ENCODE results near the gene ZBTB17. TPM values are rescaled to one million over a fixed set of nuclear protein-coding genes. Genes with fewer than 3 reads are reported as not detected.

Gene ZBTB17
- total and polyA plus RNA-seq, 4 donors: 28.0 to 47.1 (median 44.2) TPM

GRCh38 chr1:15966081-15966955 lies 9.6 kb downstream of the ZBTB17 start:
- H3K27ac ChIP-seq (ENCODE audit: low read depth in 1 of 2, low read length in 1 of 2): peak overlapping the region; percentile 12 to 81
- WGBS, 2 donors: 39 to 41% methylated on average over 18 of the region's 18 CpGs

GRCh38 chr1:15965228-15965767 lies 10.6 kb downstream of the ZBTB17 start:
- 40 to 43% methylated on average over 7 of the region's 7 CpGs for WGBS, 2 donors
- Histone ChIP-seq H3K27ac (ENCODE audit: low read depth in 1 of 2, low read length in 1 of 2) (no peak overlapping the region), H3K4me3 (no peak overlapping the region), H3K4me1 (ENCODE audit: control insufficient read depth in 5 of 5, insufficient read depth in 5 of 5, low read length in 5 of 5) (peaks cover 0 to 11% (median 0%) of the 10 kb centered on the region in 5 donors), H3K36me3 (ENCODE audit: control insufficient read depth in 4 of 4, insufficient read depth in 4 of 4, low read length in 4 of 4) (peaks cover 0 to 19% (median 11%) of the 10 kb centered on the region in 4 donors), H3K9me3 (ENCODE audit: control insufficient read depth in 4 of 4, insufficient read depth in 3 of 4, low read length in 3 of 4) (no peaks in the 10 kb centered on the region), H3K9ac (ENCODE audit: insufficient read depth in 1 of 2, low read length in 2 of 2) (no peak overlapping the region), H3K27me3 (ENCODE audit: control insufficient read depth in 3 of 3, insufficient read depth in 3 of 3, low read length in 2 of 3) (no peaks in the 10 kb centered on the region)
- ATAC-seq (ENCODE audit: insufficient read depth, low FRiP score) (no peak), DNase-seq (no peak)
- no peak for TF ChIP-seq CTCF (IDR thresholded peaks at IDR 0.05; ENCODE audit: control extremely low read depth, extremely low read depth)

More at GRCh38 chr1:15966081-15966955, 9.6 kb downstream of the ZBTB17 start:
- ATAC-seq (ENCODE audit: insufficient read depth, low FRiP score): peak; percentile 67
- H3K9ac ChIP-seq (ENCODE audit: insufficient read depth in 1 of 2, low read length in 2 of 2): no peak overlapping the region
- no peak for TF ChIP-seq CTCF (IDR thresholded peaks at IDR 0.05; ENCODE audit: control extremely low read depth, extremely low read depth)
- H3K27me3 ChIP-seq (ENCODE audit: control insufficient read depth in 3 of 3, insufficient read depth in 3 of 3, low read length in 2 of 3): no peaks in the 10 kb centered on the region
- peak in 1 of 3 donors; percentile 18 for DNase-seq
- peaks cover 0 to 19% (median 11%) of the 10 kb centered on the region in 4 donors for H3K36me3 ChIP-seq (ENCODE audit: control insufficient read depth in 4 of 4, insufficient read depth in 4 of 4, low read length in 4 of 4)
- peaks cover 0 to 11% (median 0%) of the 10 kb centered on the region in 5 donors for H3K4me1 ChIP-seq (ENCODE audit: control insufficient read depth in 5 of 5, insufficient read depth in 5 of 5, low read length in 5 of 5)
- H3K9me3 ChIP-seq (ENCODE audit: control insufficient read depth in 4 of 4, insufficient read depth in 3 of 4, low read length in 3 of 4): no peaks in the 10 kb centered on the region
- no peak overlapping the region for H3K4me3 ChIP-seq

GRCh38 chr1:15963968-15964648 lies 11.8 kb downstream of the ZBTB17 start:
- peaks cover 0 to 11% (median 8%) of the 10 kb centered on the region in 4 donors for H3K36me3 ChIP-seq (ENCODE audit: control insufficient read depth in 4 of 4, insufficient read depth in 4 of 4, low read length in 4 of 4)
- H3K4me3 ChIP-seq: no peak overlapping the region
- H3K4me1 ChIP-seq (ENCODE audit: control insufficient read depth in 5 of 5, insufficient read depth in 5 of 5, low read length in 5 of 5): peaks cover 0 to 11% (median 0%) of the 10 kb centered on the region in 5 donors
- H3K27me3 ChIP-seq (ENCODE audit: control insufficient read depth in 3 of 3, insufficient read depth in 3 of 3, low read length in 2 of 3): no peaks in the 10 kb centered on the region
- no peak overlapping the region for H3K27ac ChIP-seq (ENCODE audit: low read depth in 1 of 2, low read length in 1 of 2)
- H3K9ac ChIP-seq (ENCODE audit: insufficient read depth in 1 of 2, low read length in 2 of 2): no peak overlapping the region
- no peak for TF ChIP-seq CTCF (IDR thresholded peaks at IDR 0.05; ENCODE audit: control extremely low read depth, extremely low read depth)
- no peaks in the 10 kb centered on the region for H3K9me3 ChIP-seq (ENCODE audit: control insufficient read depth in 4 of 4, insufficient read depth in 3 of 4, low read length in 3 of 4)
- ATAC-seq (ENCODE audit: insufficient read depth, low FRiP score) (no peak), DNase-seq (no peak)
- 63 to 68% methylated on average over 10 of the region's 10 CpGs for WGBS, 2 donors

All from lung (tissue), 12 donors.